PC-9 (cell line): ENCODE data around the gene ASB3. TPM values are rescaled to one million over a fixed set of nuclear protein-coding genes. Genes with fewer than 3 reads are reported as not detected.
"Not testable (repeated sequence)": the region's sequence is repeated elsewhere in the genome, so short reads cannot be mapped to it uniquely, and the experiment has no call there.

Experiments
- BruUV-seq: library from RNA; stranded (reverse); fragments of 400-500 nt; replicated peaks from 2 replicates; lab custom pipeline; 2021; lab: Mats Ljungman, UMichigan
- CTCF ChIA-PET: fragments of 300-600 bp; sonication (Branson Sonifier 250); formaldehyde crosslinking; loops from one replicate; lab custom pipeline; 2022; ENCODE audit warnings: antibody characterized with exemption; lab: Charles Lee
- POLR2A ChIA-PET: fragments of 300-600 bp; sonication (Branson Sonifier 250); formaldehyde crosslinking; loops from one replicate; lab custom pipeline; 2022; ENCODE audit warnings: antibody characterized with exemption; ENCODE audit not compliant: unreplicated experiment; lab: Charles Lee
- DNase-seq, 2 experiments: peaks; one replicate each; pipeline versions ENCODE4 v3.0.0 to v3.0.0-alpha.2; 2015 to 2022; ENCODE audit warnings: mixed read lengths in 1 of 2
- H2AFZ ChIP-seq: fragments of 200-600 bp; sonication (generic); 2 replicates; pipeline ENCODE4 v1.8.1; 2017; ENCODE audit warnings: antibody characterized with exemption
- H3F3A ChIP-seq: fragments of 200-600 bp; sonication (generic); 2 replicates; pipeline ENCODE4 v1.8.1; 2017; ENCODE audit warnings: antibody characterized with exemption, mild to moderate bottlenecking, low read depth; ENCODE audit not compliant: insufficient read depth
- H3K27ac ChIP-seq: fragments of 200-600 bp; sonication (generic); 2 replicates; pipeline ENCODE4 v1.6.1; 2016; ENCODE audit warnings: mixed run types
- H3K27me3 ChIP-seq: fragments of 200-600 bp; sonication (generic); 2 replicates; pipeline ENCODE4 v1.6.1; 2016; ENCODE audit warnings: low read depth, mixed run types; ENCODE audit not compliant: insufficient read depth
- H3K36me3 ChIP-seq: fragments of 200-600 bp; sonication (generic); 2 replicates; pipeline ENCODE4 v1.6.1; 2016; ENCODE audit warnings: low read depth, mixed run types
- H3K4me1 ChIP-seq: fragments of 200-600 bp; sonication (generic); replicated peaks from 2 replicates; pipeline ENCODE4 v1.6.1; 2016; ENCODE audit warnings: mixed run types; ENCODE audit not compliant: insufficient read depth
- H3K4me2 ChIP-seq: fragments of 200-600 bp; sonication (generic); 2 replicates; pipeline ENCODE4 v1.6.1; 2017; ENCODE audit warnings: mixed run types
- H3K4me3 ChIP-seq: fragments of 200-600 bp; sonication (generic); 2 replicates; pipeline ENCODE4 v1.6.1; 2016; ENCODE audit warnings: mixed run types
- H3K79me2 ChIP-seq: fragments of 200-600 bp; sonication (generic); 2 replicates; pipeline ENCODE4 v1.6.1; 2017; ENCODE audit warnings: low read depth, mixed run types
- H3K9me2 ChIP-seq: fragments of 200-600 bp; sonication (generic); 2 replicates; pipeline ENCODE4 v1.8.1; 2017; ENCODE audit warnings: mild to moderate bottlenecking; ENCODE audit not compliant: insufficient read depth
- H3K9me3 ChIP-seq: fragments of 200-600 bp; sonication (generic); 2 replicates; pipeline ENCODE4 v1.8.1; 2016; ENCODE audit warnings: low read depth; ENCODE audit not compliant: insufficient read depth
- H4K20me1 ChIP-seq: fragments of 200-600 bp; sonication (generic); 2 replicates; pipeline ENCODE4 v1.8.1; 2017; ENCODE audit not compliant: insufficient read depth
- EZH2 ChIP-seq: fragments of 200-600 bp; sonication (generic); IDR thresholded peaks from 2 replicates; pipeline ENCODE4 v1.8.0; 2017; ENCODE audit warnings: antibody characterized with exemption, low read depth
- intact Hi-C: fragments of 100-400 bp; cut with micrococcal nuclease; formaldehyde crosslinking; loops from one replicate; pipeline ENCODE4 v1.10.0; 2022; ENCODE audit not compliant: unreplicated experiment
- total RNA-seq: library from RNA; stranded (reverse); gene quantifications from 2 replicates; pipeline ENCODE4 v1.2.3, GENCODE V29; 2021
- TF ChIP-seq, protein P1 (sequence below): fragments of 200-600 bp; sonication (generic); conservative IDR thresholded peaks from 2 replicates; pipeline ENCODE4 v1.6.1; 2017; ENCODE audit warnings: mixed run types, antibody characterized with exemption, mild to moderate bottlenecking, moderate library complexity

The ASB3 gene
- total RNA-seq, 1 experiment from 2014 or later: 27.7 TPM

DNA sequence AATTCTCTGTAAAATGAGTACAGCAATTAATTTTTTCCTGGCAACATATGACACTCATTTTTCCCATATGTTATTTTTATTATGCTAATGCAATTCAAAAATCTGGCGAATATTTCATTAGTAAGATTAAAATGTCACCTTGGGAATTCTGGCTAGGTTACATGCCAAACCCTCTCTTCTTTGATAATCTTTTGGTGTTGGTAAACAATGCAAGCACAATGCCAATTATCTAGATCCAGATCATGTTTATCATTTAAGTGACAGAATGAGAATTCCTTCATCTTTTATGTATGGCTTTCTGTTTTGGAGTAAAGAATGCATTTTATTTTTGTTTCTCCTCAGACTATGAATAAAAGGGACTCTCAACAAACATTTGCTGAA, 39.3 kb upstream of the ASB3 start:
- DNase-seq: no peak
- no peaks in the 10 kb centered on the region for H3K9me3 ChIP-seq
- intact Hi-C loops: no loop called here
- no peak overlapping the region for H3K27ac ChIP-seq
- no peaks in the 10 kb centered on the region; the same call in 1 of the 2 replicates for H4K20me1 ChIP-seq
- H3K9me2 ChIP-seq: no peaks in the 10 kb centered on the region
- ChIA-PET POLR2A (no interaction called here), CTCF (no interaction called here)
- no TSS peak for BruUV-seq
- no peak overlapping the region for H2AFZ ChIP-seq
- H3K4me3 ChIP-seq: no peak overlapping the region
- TF ChIP-seq, protein P1, sequence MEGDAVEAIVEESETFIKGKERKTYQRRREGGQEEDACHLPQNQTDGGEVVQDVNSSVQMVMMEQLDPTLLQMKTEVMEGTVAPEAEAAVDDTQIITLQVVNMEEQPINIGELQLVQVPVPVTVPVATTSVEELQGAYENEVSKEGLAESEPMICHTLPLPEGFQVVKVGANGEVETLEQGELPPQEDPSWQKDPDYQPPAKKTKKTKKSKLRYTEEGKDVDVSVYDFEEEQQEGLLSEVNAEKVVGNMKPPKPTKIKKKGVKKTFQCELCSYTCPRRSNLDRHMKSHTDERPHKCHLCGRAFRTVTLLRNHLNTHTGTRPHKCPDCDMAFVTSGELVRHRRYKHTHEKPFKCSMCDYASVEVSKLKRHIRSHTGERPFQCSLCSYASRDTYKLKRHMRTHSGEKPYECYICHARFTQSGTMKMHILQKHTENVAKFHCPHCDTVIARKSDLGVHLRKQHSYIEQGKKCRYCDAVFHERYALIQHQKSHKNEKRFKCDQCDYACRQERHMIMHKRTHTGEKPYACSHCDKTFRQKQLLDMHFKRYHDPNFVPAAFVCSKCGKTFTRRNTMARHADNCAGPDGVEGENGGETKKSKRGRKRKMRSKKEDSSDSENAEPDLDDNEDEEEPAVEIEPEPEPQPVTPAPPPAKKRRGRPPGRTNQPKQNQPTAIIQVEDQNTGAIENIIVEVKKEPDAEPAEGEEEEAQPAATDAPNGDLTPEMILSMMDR: no peak
- no peak for TF ChIP-seq EZH2
- H3K4me2 ChIP-seq: no peak overlapping the region
- no peaks in the 10 kb centered on the region for H3K79me2 ChIP-seq
- no peaks in the 10 kb centered on the region for H3K4me1 ChIP-seq
- H3K36me3 ChIP-seq: no peaks in the 10 kb centered on the region
- H3F3A ChIP-seq: peaks cover 5% of the 10 kb centered on the region; the same call in 1 of the 2 replicates
- H3K27me3 ChIP-seq: no peaks in the 10 kb centered on the region

DNA sequence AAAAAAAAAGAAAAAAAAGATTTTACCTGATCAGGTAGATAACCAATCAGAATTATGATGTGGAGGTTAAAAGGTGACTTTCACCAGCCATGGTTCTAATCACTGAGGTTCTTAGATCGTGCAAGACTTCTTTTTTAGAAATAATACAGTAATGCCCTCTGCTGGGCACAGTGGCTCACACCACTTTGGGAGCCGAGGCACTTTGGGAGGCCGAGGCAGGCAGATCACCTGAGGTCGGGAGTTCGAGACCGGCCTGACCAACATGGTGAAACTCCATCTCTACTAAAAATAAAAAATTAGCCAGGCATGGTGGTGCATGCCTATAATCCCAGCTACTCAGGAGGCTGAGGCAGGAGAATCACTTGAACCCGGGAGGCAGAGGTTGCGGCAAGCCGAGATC, 36.9 kb upstream of the ASB3 start:
- CTCF ChIA-PET, H4K20me1 ChIP-seq, H3K9me2 ChIP-seq, H3K36me3 ChIP-seq, H3K27ac ChIP-seq, BruUV-seq, H2AFZ ChIP-seq, DNase-seq, H3K27me3 ChIP-seq, H3K4me3 ChIP-seq, intact Hi-C loops, H3K9me3 ChIP-seq, H3K4me2 ChIP-seq, H3K79me2 ChIP-seq, POLR2A ChIA-PET, H3K4me1 ChIP-seq: not testable (repeated sequence)
- H3F3A ChIP-seq: peaks cover 14% of the 10 kb centered on the region; the same call in 1 of the 2 replicates

GRCh38 chr2:53821810-53822209, 35.1 kb upstream of the ASB3 start:
- no peak for DNase-seq
- Histone ChIP-seq H3K27ac (no peak overlapping the region), H3K9me3 (no peaks in the 10 kb centered on the region), H2AFZ (no peak overlapping the region), H4K20me1 (no peaks in the 10 kb centered on the region; the same call in 1 of the 2 replicates), H3K36me3 (0 out of 2 replicates have a peak, but pooled peaks cover 7% of the 10 kb centered on the region), H3K27me3 (no peaks in the 10 kb centered on the region), H3K79me2 (no peaks in the 10 kb centered on the region), H3K4me3 (no peak overlapping the region), H3F3A (peaks cover 14% of the 10 kb centered on the region; the same call in 1 of the 2 replicates), H3K4me2 (no peak overlapping the region), H3K9me2 (no peaks in the 10 kb centered on the region), H3K4me1 (no peaks in the 10 kb centered on the region)
- CTCF ChIA-PET: no interaction called here
- intact Hi-C loops: no loop called here
- TF ChIP-seq, protein P1: no peak
- POLR2A ChIA-PET: no interaction called here
- BruUV-seq: no TSS peak

GRCh38 chr2:53820711-53821110, 34.0 kb upstream of the ASB3 start:
- Histone ChIP-seq H2AFZ (no peak overlapping the region), H3K27ac (no peak overlapping the region), H3K79me2 (no peaks in the 10 kb centered on the region), H3K4me2 (no peak overlapping the region), H3K9me2 (no peaks in the 10 kb centered on the region), H3K36me3 (peaks cover 13% of the 10 kb centered on the region; the same call in 1 of the 2 replicates), H3K9me3 (no peaks in the 10 kb centered on the region), H3K27me3 (no peaks in the 10 kb centered on the region), H3K4me1 (no peaks in the 10 kb centered on the region), H3K4me3 (no peak overlapping the region), H4K20me1 (no peaks in the 10 kb centered on the region; the same call in 1 of the 2 replicates), H3F3A (peaks cover 9% of the 10 kb centered on the region; the same call in 1 of the 2 replicates)
- CTCF ChIA-PET: no interaction called here
- no TSS peak for BruUV-seq
- TF ChIP-seq, protein P1: no peak
- no peak for TF ChIP-seq EZH2
- POLR2A ChIA-PET: no interaction called here
- intact Hi-C loops: no loop called here
- peak in 1 of 2 experiments; percentile 57 for DNase-seq
